DND-41 (cell line): ENCODE data around the gene SNURF.
"Not testable (repeated sequence)": the region's sequence is repeated elsewhere in the genome, so short reads cannot be mapped to it uniquely, and the experiment has no call there.

ENCODE experiments used
- EZH2 ChIP-seq: IDR thresholded peaks from 3 replicates; pipeline ENCODE4 v1.6.1; 2012; ENCODE audit warnings: borderline replicate concordance, low read depth, mild to moderate bottlenecking, moderate library complexity, low read length, inconsistent platforms; ENCODE audit not compliant: severe bottlenecking
- TF ChIP-seq, protein P1 (sequence below): IDR thresholded peaks from 2 replicates; pipeline ENCODE4 v1.5.1; 2012; ENCODE audit warnings: borderline replicate concordance, low read length, moderate library complexity, mild to moderate bottlenecking; ENCODE audit not compliant: poor library complexity, severe bottlenecking; ENCODE audit errors: extremely low read depth

DNA sequence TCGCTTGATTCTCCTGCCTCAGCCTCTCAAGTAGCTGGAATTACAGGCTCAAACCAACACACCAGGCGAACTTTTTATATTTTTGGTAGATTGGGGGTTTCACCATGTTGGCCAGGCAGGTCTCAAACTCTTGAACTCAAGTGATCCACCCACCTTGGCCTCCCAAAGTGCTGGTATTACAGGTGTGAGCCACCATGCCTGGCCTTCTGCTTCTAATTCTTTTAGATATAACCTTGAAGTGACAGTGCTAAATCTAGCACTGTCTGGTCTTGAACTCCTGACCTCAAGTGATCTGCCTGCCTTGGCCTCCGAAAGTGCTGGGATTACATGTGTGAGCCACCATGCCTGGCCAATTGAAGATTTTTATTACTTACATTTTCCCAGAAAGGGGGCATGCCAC is 16.6 kb upstream of the SNURF start:
- TF ChIP-seq, protein P1, sequence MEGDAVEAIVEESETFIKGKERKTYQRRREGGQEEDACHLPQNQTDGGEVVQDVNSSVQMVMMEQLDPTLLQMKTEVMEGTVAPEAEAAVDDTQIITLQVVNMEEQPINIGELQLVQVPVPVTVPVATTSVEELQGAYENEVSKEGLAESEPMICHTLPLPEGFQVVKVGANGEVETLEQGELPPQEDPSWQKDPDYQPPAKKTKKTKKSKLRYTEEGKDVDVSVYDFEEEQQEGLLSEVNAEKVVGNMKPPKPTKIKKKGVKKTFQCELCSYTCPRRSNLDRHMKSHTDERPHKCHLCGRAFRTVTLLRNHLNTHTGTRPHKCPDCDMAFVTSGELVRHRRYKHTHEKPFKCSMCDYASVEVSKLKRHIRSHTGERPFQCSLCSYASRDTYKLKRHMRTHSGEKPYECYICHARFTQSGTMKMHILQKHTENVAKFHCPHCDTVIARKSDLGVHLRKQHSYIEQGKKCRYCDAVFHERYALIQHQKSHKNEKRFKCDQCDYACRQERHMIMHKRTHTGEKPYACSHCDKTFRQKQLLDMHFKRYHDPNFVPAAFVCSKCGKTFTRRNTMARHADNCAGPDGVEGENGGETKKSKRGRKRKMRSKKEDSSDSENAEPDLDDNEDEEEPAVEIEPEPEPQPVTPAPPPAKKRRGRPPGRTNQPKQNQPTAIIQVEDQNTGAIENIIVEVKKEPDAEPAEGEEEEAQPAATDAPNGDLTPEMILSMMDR, result not testable (repeated sequence)
- TF ChIP-seq EZH2, result not testable (repeated sequence)
